GM21390 (cell line): ENCODE data around the gene VIPR2.

Experiments
- ATAC-seq: cut with Tn5 transposase; IDR thresholded peaks from one replicate; pipeline ENCODE4 v1.9.1; 2021; ENCODE audit not compliant: unreplicated experiment

VIPR2 gene

DNA sequence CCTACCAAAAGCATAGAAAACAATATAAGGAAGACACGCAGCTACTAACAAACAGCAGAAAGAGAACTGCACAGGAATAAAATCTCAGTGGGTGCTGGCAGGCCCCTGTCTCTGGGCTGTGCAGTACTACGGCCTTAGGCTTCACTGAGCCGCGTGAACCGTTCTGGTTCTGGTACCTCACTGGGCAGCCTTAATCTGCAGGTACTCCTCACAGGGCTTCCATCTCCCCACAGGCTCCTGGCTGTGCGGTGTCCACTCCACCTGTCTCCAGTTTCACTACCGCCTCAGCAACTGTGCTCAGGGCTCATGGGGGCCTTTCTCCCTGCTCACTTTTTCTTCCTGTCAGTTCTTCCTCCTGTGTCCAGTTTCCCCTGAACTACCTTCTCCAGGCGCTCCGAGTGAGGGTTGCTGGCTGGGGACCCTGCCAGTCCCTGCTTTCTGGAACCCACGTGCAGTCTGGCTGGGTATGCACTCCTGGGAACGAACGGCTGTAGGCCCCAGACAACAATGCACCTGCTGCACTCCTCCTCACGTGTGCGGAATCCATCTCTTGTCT, 75.7 kb downstream of the VIPR2 start:
- no peak for ATAC-seq

DNA sequence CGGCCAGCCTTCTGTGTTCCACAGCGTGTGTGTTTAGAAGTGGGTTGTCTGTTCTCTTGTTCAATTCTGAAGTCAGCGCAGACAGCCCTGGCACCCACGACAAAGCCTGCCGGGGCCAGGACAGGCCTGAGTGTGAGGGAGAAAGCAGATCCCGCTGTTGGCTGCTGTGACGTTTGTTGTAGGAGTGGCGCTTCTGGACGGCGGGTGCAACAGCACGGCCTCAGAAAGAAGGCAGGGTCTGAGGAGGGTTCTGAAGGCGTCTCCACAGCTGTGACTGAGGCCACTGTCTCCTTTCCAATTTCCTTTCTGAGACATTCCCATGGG, 76.2 kb downstream of the VIPR2 start:
- no peak for ATAC-seq

DNA sequence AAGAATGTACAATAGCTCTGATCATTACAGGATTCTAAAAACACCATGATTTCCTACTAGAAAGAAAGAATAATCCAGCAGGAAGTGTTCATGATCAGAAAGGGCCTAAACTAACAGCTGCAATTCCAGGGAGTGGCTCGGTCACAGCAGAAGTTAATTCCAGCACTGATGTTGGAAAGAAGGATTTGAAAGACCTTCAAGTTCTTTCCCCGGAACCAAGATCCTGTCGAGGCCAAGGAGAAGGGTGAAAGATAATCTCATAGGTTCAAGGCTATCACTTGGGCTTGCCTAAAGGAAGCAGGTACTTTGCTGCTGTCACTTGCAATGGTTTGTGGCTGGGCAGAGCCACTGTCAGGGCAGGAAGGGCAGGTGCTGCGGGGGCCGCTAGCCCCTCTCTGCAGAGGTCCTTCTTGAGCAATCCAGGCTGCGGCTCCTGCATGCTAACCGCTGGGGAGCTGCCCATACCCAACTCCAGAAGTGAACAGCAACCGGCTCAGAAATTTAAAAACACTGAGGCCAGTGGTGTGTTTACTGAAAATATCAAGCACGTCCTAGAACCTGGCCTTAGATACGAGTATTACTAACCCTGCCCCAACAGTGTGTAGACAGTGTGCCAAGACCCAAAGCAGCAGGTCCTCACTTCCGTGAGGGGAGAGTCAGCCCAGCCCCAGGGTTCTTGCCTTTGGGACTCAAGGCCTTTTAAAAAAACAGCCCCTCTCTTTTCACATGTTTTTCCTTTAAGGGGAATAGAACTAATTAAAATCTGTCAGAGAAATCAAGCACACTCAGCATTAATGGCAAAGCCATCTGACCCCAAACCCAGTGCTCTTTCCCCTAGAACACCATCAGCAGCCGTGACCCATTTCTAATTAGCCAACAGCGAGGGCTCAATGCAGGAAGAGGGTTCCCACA, 76.8 kb downstream of the VIPR2 start:
- no peak for ATAC-seq

- no peak for ATAC-seq
These were observed 77.7 kb downstream of the VIPR2 start for GRCh38 chr7:159066816-159067575.

DNA sequence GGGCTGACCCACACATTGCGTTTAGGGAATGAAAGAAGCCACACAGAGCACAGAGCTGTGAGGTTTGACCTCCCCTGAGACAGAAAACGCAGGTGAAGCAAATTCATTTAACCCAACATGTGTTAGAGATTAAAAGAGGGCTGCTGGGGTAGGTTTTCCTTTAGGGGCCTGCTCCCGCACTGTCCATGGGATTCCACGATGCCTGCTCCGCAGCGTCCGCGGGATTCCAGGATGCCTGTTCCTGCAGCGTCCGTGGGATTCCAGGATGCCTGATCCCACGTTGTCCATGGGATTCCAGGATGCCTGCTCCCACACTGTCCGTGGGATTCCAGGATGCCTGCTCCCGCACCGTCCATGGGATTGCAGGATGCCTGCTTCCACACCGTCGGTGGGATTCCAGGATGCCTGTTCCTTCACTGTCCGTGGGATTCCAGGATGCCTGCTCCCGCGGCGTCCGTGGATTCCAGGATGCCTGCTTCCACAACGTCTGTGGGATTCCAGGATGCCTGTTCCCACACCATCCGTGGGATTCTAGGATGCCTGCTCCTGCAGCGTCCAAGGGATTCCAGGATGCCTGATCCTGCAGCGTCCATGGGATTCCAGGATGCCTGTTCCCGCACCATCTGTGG, 78.7 kb downstream of the VIPR2 start:
- ATAC-seq, result no peak

DNA sequence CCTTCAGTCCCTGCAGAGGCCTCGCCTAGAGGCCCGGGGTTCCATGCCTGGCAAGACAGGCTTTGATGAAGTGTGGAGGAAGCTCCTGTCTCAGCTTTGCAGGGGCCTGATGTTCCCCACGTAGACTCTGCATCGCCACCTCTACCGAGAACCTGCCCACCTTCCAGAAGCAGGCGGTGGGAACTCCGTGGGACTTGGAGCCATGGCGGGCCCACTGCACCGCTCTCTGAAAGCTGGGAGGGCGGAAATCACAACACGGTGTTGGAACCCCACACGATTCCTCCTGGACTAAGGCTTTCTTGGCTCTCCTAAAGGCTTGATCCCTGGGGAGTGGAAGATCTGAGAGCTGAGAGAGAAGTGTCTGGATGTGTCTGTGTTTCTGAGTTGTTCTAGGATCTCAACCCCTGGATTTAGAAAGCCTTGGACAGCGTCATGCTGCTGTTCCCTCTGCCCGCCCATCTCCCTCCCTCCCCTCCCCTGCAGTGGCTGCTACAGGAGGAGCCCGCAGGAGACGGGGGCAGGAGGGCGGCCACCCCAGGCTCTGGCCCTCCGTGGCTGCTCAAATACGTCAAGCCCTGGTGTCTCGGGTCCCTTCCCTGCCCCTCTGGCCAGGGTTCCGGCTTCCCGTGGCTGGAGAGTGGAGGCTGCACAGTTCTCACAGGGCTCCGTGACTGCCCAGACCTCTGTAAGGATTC, 79.7 kb downstream of the VIPR2 start:
- no peak for ATAC-seq

DNA sequence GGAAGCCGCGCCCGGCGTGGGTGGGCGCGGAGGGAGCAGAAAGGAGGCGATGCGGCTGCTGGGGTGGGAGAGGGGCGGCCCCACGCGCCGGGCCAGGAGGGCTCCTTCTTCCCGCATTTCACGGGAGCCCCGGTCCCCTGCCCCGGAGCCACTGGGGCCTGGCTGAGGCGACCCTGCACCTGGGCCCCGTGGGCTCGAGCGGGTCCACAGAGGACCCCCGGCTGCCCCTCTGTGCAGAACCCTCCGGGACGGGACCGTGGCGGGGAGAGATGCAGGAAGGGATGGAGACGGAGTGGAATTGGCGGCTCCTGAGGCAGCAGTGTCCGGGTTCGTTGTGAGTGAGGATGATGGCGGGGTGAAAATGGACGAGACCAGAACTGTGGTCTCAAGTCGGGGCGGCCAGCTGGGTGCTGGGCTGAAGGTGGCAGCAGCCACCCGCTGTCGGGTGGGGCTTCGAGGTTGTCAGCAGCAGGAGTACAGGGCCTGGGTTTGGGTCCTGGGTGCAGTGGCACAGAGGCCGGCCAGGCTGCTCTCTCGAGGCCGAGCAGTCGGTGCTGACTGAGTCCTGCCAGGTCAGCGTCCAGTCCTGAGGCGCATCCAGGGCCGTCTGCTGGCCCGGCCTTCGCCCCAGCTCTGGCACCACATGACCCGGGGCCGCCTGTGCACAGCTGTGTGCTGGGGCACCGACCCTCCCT, 80.4 kb downstream of the VIPR2 start:
- no peak for ATAC-seq

DNA sequence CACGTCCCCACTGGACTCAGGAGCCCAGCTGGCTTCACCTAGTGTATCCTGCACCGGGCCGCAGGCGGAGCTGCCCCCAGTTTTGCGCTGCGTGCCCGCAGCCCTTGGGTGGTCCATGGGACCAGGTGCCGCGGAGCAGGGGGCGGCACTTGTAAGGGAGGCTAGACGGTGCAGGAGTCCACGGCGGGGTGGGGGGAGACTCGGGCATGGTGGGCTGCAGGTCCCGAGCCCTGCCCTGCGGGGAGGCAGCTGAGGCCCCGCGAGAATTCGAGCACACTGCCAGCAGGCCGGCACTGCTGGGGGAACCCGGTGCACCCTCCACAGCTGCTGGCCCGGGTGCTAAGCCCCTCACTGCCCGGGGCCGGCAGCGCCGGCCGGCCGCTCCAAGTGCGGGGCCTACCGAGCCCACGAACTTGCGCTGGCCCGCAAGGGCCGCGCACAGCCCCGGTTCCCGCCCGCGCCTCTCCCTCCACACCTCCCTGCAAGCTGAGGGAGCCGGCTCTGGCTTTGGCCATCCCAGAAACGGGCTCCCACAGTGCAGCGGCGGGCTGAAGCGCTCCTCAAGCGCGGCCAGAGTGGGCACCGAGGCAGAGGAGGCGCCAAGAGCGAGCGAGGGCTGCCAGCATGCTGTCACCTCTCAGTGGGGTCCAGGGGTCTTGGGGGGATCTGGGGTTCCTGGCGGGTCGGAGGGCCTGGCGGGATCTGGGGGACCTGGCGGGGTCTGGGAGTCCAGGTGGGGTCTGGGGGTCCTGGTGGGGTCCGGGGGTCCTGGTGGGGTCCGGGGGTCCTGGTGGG, 81.4 kb downstream of the VIPR2 start:
- ATAC-seq, result no peak

DNA sequence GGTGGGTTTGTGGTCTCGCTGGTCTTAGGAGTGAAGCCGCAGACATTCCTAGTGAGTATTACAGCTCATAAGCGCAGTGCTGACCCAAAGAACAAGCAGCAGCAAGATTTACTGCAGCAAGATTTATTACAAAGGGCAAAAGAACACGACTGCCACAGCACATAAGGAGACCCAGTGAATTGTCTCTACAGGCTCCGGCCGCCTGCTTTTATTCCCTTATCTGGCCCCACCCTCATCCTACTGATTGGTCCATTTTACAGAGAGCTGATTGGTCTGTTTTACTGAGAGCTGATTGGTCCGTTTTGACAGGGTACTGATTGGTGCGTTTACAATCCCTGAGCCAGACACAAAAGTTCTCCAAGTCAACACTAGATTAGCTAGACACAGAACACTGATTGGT, 82.1 kb downstream of the VIPR2 start:
- ATAC-seq, result no peak

DNA sequence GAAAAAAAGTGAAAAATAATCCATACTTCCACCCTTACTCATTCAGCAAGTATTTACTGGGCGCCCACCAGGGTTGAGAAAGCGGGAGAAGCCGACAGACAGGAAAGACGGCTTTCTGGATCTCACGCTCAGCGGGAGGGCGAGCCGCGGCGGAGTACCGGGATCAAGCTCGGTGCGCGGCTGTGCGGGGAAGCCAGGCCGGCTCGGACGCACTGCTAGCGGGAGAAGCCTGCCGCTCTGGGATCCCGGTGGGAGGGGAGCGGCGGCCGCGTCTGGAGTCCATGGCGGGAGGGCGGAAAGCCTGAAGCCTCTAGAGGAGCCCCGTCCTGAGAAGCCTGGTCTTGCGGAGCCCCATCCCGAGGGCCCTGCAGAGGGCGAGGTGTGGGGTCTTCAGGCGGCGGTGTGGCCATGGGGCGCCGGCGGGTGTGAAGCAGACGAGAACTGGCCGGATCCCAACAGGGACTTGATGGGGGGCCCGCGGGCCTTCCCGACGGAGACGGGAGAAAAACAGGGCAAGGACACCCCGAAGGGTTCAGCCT, 82.9 kb downstream of the VIPR2 start:
- ATAC-seq, result no peak

- ATAC-seq, result no peak
These were observed 83.5 kb downstream of the VIPR2 start for GRCh38 chr7:159061209-159061608.

DNA sequence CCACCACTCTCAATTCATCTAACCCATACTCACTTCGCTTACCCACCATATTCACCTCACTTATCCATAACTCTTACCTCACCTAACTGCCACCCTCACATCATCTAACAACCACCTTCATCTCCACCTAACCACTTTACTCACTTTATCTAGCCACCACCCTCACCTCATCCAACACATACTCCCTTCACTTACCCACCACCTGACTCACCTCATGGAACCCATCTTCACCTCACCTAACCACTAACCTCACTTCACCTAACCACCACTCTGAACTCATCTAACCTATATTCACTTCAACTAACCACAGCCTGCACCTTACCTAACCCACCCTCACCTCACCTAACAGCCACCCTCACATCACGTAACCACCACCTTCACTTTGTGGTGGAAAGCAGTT, 84.2 kb downstream of the VIPR2 start:
- no peak for ATAC-seq

DNA sequence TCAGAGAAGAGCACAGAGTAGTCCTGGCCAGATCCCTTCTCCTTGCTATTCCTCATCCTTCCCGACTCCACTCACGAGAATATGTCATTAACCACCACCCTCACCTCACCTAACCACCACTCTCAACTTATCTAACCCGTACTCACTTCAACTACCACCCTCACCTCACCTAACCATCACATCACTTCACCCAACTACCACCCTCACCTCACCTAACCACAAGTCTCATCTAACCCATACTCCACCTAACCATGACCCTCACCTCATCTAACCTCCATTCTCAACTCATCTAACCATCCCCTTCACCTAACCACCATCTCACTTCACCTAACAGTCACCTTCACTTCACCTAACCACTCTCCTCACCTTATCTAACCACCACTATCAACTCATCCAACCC, 85.0 kb downstream of the VIPR2 start:
- no peak for ATAC-seq

DNA sequence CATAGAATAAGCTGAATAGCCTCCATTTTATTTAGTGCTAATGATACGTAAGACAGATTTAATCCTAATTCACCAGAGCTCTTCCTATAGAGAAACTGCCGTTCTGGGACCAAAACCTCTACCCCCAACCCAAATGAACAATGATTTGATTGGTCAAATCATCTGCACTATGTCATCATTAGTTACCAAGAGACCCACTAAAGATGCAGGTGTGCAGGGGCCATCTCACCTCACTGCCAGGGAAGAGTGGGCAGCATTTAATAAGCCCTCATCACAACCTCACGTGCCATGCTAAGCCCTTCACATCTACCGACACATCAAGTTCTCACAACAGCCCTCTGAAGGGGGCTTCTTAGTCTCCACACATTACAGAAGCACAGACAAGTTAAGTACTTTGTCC, 87.0 kb downstream of the VIPR2 start:
- no peak for ATAC-seq

DNA sequence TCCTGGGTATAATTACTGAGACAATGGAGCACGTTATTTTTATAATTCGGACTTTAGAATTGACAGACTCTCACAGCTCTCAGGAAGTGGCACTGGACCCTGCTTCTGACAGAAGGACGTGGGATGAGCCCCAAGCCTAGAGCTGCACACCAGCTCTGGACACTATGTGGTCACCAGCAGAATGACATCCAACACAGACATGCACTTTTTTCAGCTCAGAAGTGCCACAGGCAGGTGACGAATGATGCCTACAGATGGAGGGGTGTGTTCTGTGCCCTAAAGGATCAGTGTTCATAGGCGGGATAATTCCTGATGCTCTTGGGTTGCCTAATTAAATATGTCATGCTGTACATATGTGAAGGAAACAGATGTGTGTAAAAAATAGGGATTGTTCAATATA, 87.9 kb downstream of the VIPR2 start:
- ATAC-seq, result no peak

DNA sequence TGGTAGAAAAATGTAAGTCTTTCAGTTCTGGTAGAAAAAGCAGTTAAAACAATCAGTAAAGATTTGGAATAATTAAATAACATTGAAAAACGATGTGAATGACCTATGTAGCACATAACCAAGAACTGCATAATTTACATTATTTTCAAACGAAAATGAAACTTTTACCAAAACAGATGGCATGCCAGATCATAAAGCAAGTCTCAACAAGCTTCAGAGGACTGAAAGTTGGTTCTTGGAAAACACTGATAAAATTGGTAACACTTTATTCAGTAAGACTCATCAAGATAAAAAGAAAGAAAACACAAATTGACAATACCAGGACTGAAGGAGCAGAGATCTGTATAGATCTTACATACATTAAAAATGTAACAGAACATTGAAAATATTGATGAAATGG, 92.8 kb downstream of the VIPR2 start:
- peak; percentile 53 for ATAC-seq

- no peak for ATAC-seq
These were observed 94.0 kb downstream of the VIPR2 start for GRCh38 chr7:159050704-159051103.

GRCh38 chr7:159049266-159050025, 95.2 kb downstream of the VIPR2 start:
- no peak for ATAC-seq

- ATAC-seq, result no peak
These were observed 96.0 kb downstream of the VIPR2 start for GRCh38 chr7:159048656-159049055.
